ENCODE results near the gene TMEM54. TPM values are rescaled to one million over a fixed set of nuclear protein-coding genes. Genes with fewer than 3 reads are reported as not detected.
A peak's percentile ranks its signal among the peaks of the same experiment; 100 is the strongest.

The TMEM54 gene
- total RNA-seq, 1 experiment from 2014 or later: 61.5 TPM

GRCh38 chr1:32881291-32881690 lies 19.9 kb downstream of the TMEM54 start:
- in situ Hi-C loops (cut with HindIII; ENCODE audit: low pct_unique_long_range_greater_than_20kb, low sequenced_read_pairs) (no loop called here), intact Hi-C loops (cut with micrococcal nuclease; ENCODE audit: unreplicated experiment) (no loop called here)
- H3K9me3 ChIP-seq (ENCODE audit: control insufficient read depth, insufficient read depth, low read depth, low read length): no peaks in the 10 kb centered on the region
- ATAC-seq (no peak), DNase-seq (ENCODE audit: low read depth, low spot score) (no peak)
- BruUV-seq (replicated peaks): no TSS peak
- CTCF ChIA-PET: interaction anchor here (0.7 to 0.8 kb wide), 2 partner anchors 11 to 16 kb away, joined by 3 read pairs; no protein-coding TSS in a partner anchor
- peaks cover 11% of the 10 kb centered on the region for H3K4me1 ChIP-seq (ENCODE audit: control insufficient read depth, insufficient read depth, low read length)
- TF ChIP-seq POLR2AphosphoS5 (IDR thresholded peaks at IDR 0.05; ENCODE audit: low read depth, low read length) (no peak), REST (IDR thresholded peaks at IDR 0.05; ENCODE audit: insufficient read depth in 1 of 2, low read depth in 2 of 2, low read length in 1 of 2) (no peak), SIN3A (IDR thresholded peaks at IDR 0.05; ENCODE audit: borderline replicate concordance, insufficient read depth, low read depth, low read length) (no peak), TCF7L2 (IDR thresholded peaks at IDR 0.05; ENCODE audit: low read depth, low read length) (no peak), CTCF (IDR thresholded peaks at IDR 0.05) (no peak)
- no peak overlapping the region for H3K27ac ChIP-seq (ENCODE audit: low read length)
- H3K27me3 ChIP-seq (ENCODE audit: control insufficient read depth, insufficient read depth, low read length): no peaks in the 10 kb centered on the region
- POLR2A ChIA-PET: no interaction called here
- H3K4me3 ChIP-seq (ENCODE audit: low read depth in 2 of 2, low read length in 2 of 2): no peak overlapping the region
- no peaks in the 10 kb centered on the region for H3K36me3 ChIP-seq (ENCODE audit: control insufficient read depth, insufficient read depth, low read length)

DNA sequence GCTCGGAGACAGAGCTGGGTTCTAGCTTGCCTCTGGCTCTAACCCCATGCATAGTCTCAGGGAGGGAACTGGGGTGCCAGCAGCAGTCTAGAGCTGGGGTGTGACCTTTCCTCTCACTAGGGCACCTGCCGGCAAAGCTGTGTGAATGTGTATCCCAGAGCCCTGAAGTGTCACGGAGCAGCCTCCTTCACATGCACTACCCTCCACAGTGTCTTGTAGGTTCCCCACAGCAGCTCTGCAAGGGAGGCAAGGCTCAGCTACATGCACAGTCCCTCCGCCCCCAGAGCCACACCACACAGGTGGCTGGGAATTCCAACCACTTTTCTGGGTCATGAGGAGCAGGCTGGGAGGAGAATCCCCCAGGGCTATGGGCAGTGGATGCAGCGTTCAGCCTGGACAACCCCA lies 22.6 kb downstream of the TMEM54 start:
- BruUV-seq (replicated peaks): no TSS peak
- Histone ChIP-seq H3K27ac (ENCODE audit: low read length) (no peak overlapping the region), H3K4me1 (ENCODE audit: control insufficient read depth, insufficient read depth, low read length) (peaks cover 6% of the 10 kb centered on the region), H3K9me3 (ENCODE audit: control insufficient read depth, insufficient read depth, low read depth, low read length) (no peaks in the 10 kb centered on the region), H3K27me3 (ENCODE audit: control insufficient read depth, insufficient read depth, low read length) (peaks cover 4% of the 10 kb centered on the region), H3K36me3 (ENCODE audit: control insufficient read depth, insufficient read depth, low read length) (no peaks in the 10 kb centered on the region), H3K4me3 (ENCODE audit: low read depth in 2 of 2, low read length in 2 of 2) (no peak overlapping the region)
- ChIA-PET CTCF (no interaction called here), POLR2A (interaction anchor here (0.6 kb wide), 1 partner anchor 225 kb away, joined by 14 read pairs; no protein-coding TSS in a partner anchor)
- in situ Hi-C loops (cut with HindIII; ENCODE audit: low pct_unique_long_range_greater_than_20kb, low sequenced_read_pairs): no loop called here
- ATAC-seq (peak; percentile 45), DNase-seq (ENCODE audit: low read depth, low spot score) (no peak)
- no peak for TF ChIP-seq CTCF (IDR thresholded peaks at IDR 0.05)
- no peak for TF ChIP-seq TCF7L2 (IDR thresholded peaks at IDR 0.05; ENCODE audit: low read depth, low read length)
- no peak for TF ChIP-seq SIN3A (IDR thresholded peaks at IDR 0.05; ENCODE audit: borderline replicate concordance, insufficient read depth, low read depth, low read length)
- no peak for TF ChIP-seq POLR2AphosphoS5 (IDR thresholded peaks at IDR 0.05; ENCODE audit: low read depth, low read length)
- no peak for TF ChIP-seq REST (IDR thresholded peaks at IDR 0.05; ENCODE audit: insufficient read depth in 1 of 2, low read depth in 2 of 2, low read length in 1 of 2)
- intact Hi-C loops (cut with micrococcal nuclease; ENCODE audit: unreplicated experiment): loop anchor here (10.0 kb wide), 2 partner anchors 206 to 434 kb away; partner anchors contain the start of gene AZIN2

All from Panc1 (cell line).